WTC11 (cell line): ENCODE data around the gene STK10. TPM values are rescaled to one million over a fixed set of nuclear protein-coding genes. Genes with fewer than 3 reads are reported as not detected.

Source experiments
- ATAC-seq: fragments of 200-7000 bp; cut with Tn5 transposase; 2 replicates; pipeline ENCODE4 v1.10.0; 2021; ENCODE audit warnings: mild to moderate bottlenecking, moderate library complexity
- CTCF ChIA-PET: fragments of 300-600 bp; sonication (Branson Sonifier 250); formaldehyde crosslinking; loops from one replicate; lab custom pipeline; 2021; ENCODE audit warnings: antibody characterized with exemption; lab: Charles Lee
- POLR2A ChIA-PET: fragments of 350-600 bp; sonication (Branson Sonifier 250); formaldehyde crosslinking; loops from one replicate; lab custom pipeline; 2021; ENCODE audit warnings: antibody characterized with exemption; lab: Charles Lee
- DNase-seq: peaks from one replicate; pipeline ENCODE4 v3.0.0; 2021; ENCODE audit warnings: low spot score
- H3K27ac Mint-ChIP-seq: 2 replicates; pipeline ENCODE4 v1.8.0; 2021; ENCODE audit warnings: mixed read lengths
- H3K27me3 Mint-ChIP-seq: 2 replicates; pipeline ENCODE4 v1.8.0; 2021; ENCODE audit warnings: low read depth, mild to moderate bottlenecking, moderate library complexity, mixed read lengths
- H3K36me3 Mint-ChIP-seq: 2 replicates; pipeline ENCODE4 v1.8.0; 2021; ENCODE audit warnings: mixed read lengths
- H3K4me1 Mint-ChIP-seq: 2 replicates; pipeline ENCODE4 v1.8.0; 2022; ENCODE audit warnings: mixed read lengths
- H3K4me3 Mint-ChIP-seq: 2 replicates; pipeline ENCODE4 v1.8.0; 2021; ENCODE audit warnings: mild to moderate bottlenecking, moderate library complexity, mixed read lengths
- H3K9me3 Mint-ChIP-seq: 2 replicates; pipeline ENCODE4 v1.8.0; 2021; ENCODE audit warnings: mixed read lengths
- CDX4 ChIP-seq: fragments of 250-450 bp; sonication (Bioruptor Pico); IDR thresholded peaks from 2 replicates; pipeline ENCODE4 v1.9.0; 2021; ENCODE audit warnings: moderate library complexity, mild to moderate bottlenecking, inconsistent platforms, borderline replicate concordance
- ERG ChIP-seq: fragments of 250-450 bp; sonication (Bioruptor Pico); IDR thresholded peaks from 2 replicates; pipeline ENCODE4 v1.8.0; 2021; ENCODE audit warnings: mild to moderate bottlenecking
- ESRRA ChIP-seq: sonication (generic); formaldehyde crosslinking; IDR thresholded peaks from 2 replicates; pipeline ENCODE4 v1.8.1; 2022; ENCODE audit warnings: mild to moderate bottlenecking, missing genetic modification reagents, borderline replicate concordance
- ETV6 ChIP-seq: sonication (generic); formaldehyde crosslinking; IDR thresholded peaks from 2 replicates; pipeline ENCODE4 v1.8.1; 2022; ENCODE audit warnings: mild to moderate bottlenecking, missing genetic modification reagents
- FOXP1 ChIP-seq: sonication (generic); formaldehyde crosslinking; IDR thresholded peaks from 2 replicates; pipeline ENCODE4 v1.8.0; 2022; ENCODE audit warnings: missing genetic modification reagents, mild to moderate bottlenecking, moderate library complexity, borderline replicate concordance
- NFATC4 ChIP-seq: fragments of 250-450 bp; sonication (Bioruptor Pico); IDR thresholded peaks from 2 replicates; pipeline ENCODE4 v1.9.0; 2021; ENCODE audit warnings: mild to moderate bottlenecking
- OVOL2 ChIP-seq: fragments of 250-450 bp; sonication (Bioruptor Pico); IDR thresholded peaks from 2 replicates; pipeline ENCODE4 v1.9.0; 2021; ENCODE audit warnings: mild to moderate bottlenecking, borderline replicate concordance
- SMAD3 ChIP-seq: sonication (generic); formaldehyde crosslinking; IDR thresholded peaks from 2 replicates; pipeline ENCODE4 v1.8.0; 2022; ENCODE audit warnings: missing genetic modification reagents, mild to moderate bottlenecking, borderline replicate concordance
- TEAD4 ChIP-seq: sonication (generic); formaldehyde crosslinking; IDR thresholded peaks from 2 replicates; pipeline ENCODE4 v1.8.0; 2022; ENCODE audit warnings: mild to moderate bottlenecking, missing genetic modification reagents
- TP53 ChIP-seq: sonication (generic); formaldehyde crosslinking; IDR thresholded peaks from 2 replicates; pipeline ENCODE4 v1.8.1; 2023; ENCODE audit warnings: mild to moderate bottlenecking, missing genetic modification reagents
- USF2 ChIP-seq: sonication (generic); formaldehyde crosslinking; IDR thresholded peaks from 2 replicates; pipeline ENCODE4 v1.8.1; 2023; ENCODE audit warnings: mild to moderate bottlenecking, missing genetic modification reagents, moderate library complexity
- ZNF281 ChIP-seq: sonication (generic); formaldehyde crosslinking; IDR thresholded peaks from 2 replicates; pipeline ENCODE4 v1.8.0; 2023; ENCODE audit warnings: mild to moderate bottlenecking, missing genetic modification reagents
- ZNF671 ChIP-seq: fragments of 250-450 bp; sonication (Bioruptor Pico); IDR thresholded peaks from 2 replicates; pipeline ENCODE4 v1.8.0; 2021; ENCODE audit warnings: mild to moderate bottlenecking
- ZSCAN18 ChIP-seq: fragments of 250-450 bp; sonication (Bioruptor Pico); IDR thresholded peaks from 2 replicates; pipeline ENCODE4 v2.1.2; 2022; ENCODE audit warnings: mild to moderate bottlenecking, moderate library complexity
- total RNA-seq: library from RNA; stranded (reverse); gene quantifications from 3 replicates; pipeline ENCODE4 v1.2.3, GENCODE V29; 2021
- TF ChIP-seq, protein P1 (sequence below): sonication (generic); formaldehyde crosslinking; IDR thresholded peaks from 2 replicates; pipeline ENCODE4 v1.8.0; 2023; ENCODE audit warnings: missing genetic modification reagents, mild to moderate bottlenecking, borderline replicate concordance
- TF ChIP-seq, protein P2 (sequence below): sonication (generic); formaldehyde crosslinking; conservative IDR thresholded peaks from 2 replicates; pipeline ENCODE4 v1.8.1; 2022; ENCODE audit warnings: mild to moderate bottlenecking, missing genetic modification reagents
- TF ChIP-seq, protein P3 (sequence below): sonication (generic); formaldehyde crosslinking; IDR thresholded peaks from 2 replicates; pipeline ENCODE4 v1.8.1; 2023; ENCODE audit warnings: mild to moderate bottlenecking, missing genetic modification reagents, borderline replicate concordance

The STK10 gene
- total RNA-seq, 1 experiment from 2014 or later = 20.5 TPM

DNA sequence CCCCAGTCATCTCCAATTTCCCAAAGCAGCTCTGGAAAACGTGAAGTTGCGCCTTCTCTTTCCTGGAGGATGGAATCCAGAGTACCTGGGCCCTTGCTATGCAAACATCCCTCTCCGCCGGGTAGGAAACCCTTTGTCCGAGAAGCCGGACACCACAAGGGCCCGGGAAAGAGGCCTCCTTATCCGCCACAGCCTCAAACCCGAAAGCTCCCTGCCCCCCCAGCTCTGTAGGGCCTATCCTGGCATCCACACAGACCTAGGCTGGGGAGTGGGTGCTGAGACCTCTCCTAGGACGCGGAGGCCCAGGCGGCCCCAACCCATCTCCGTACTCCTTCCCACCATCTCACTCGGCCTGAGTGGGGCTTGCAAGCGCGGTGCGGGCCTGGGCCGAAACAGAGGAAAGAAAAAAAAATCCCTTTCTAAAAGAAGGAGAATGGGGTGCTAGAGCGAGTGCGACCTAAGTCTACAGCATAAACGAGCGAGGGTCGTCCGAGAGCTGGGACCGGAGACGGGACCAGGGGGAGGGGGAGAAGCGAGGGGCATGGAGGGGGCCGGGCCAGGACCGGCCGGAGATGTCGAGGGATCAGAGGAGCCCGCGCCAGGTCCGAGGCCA is 182.2 kb downstream of the STK10 start:
- peaks cover 11% of the 10 kb centered on the region for H3K27me3 Mint-ChIP-seq
- no peaks in the 10 kb centered on the region for H3K9me3 Mint-ChIP-seq
- H3K4me1 Mint-ChIP-seq = peaks cover 75% of the 10 kb centered on the region
- H3K27ac Mint-ChIP-seq = peak overlapping the region; percentile 71
- peak overlapping the region; percentile 93 for H3K4me3 Mint-ChIP-seq
- no peaks in the 10 kb centered on the region for H3K36me3 Mint-ChIP-seq
- peak; percentile 34 for DNase-seq
- ChIA-PET POLR2A (interaction anchor here (0.6 to 1.3 kb wide), 8 partner anchors 8 to 277 kb away, joined by 3 to 6 read pairs (median 4); no protein-coding TSS in a partner anchor), CTCF (interaction anchor here (0.9 to 5.9 kb wide), 9 partner anchors 35 to 587 kb away, joined by 3 to 65 read pairs (median 7); partner anchors contain the start of genes FGF18 and STK10)
- ATAC-seq = peak; percentile 6
- peak; percentile 54; the same call in 1 of the 2 replicates for TF ChIP-seq ESRRA
- no peak for TF ChIP-seq ZSCAN18 (CRISPR knock-in tag)
- 0 out of 2 replicates have a peak, but pooled peaks have one; percentile 60 for TF ChIP-seq SMAD3 (CRISPR knock-in tag)
- TF ChIP-seq USF2 (CRISPR knock-in tag) = no peak
- TF ChIP-seq OVOL2 (CRISPR knock-in tag) = no peak
- TF ChIP-seq TP53 = no peak
- TF ChIP-seq ZNF671 (CRISPR knock-in tag) = no peak
- TF ChIP-seq NFATC4 (CRISPR knock-in tag) = no peak

DNA sequence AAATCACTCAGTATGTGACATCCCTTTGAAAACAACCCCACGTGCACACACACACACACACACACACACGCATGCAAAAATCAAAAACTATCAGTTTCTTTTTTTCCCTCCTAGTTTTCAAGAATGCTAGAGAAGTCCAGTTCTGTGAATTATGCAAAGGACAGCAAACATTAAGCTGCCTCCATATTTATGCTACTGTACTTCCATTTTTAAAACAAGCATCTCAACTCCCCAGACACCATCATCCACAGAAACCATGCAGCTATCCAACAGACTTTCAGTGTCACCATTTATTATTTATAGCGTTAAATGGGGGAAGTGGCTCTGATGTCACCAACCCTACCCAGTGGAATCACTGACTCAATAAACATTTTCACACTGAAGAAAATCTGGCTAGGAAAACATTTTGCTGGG is 183.2 kb downstream of the STK10 start:
- Mint-ChIP-seq H3K9me3 (no peaks in the 10 kb centered on the region), H3K27me3 (peaks cover 5% of the 10 kb centered on the region), H3K4me3 (peak overlapping the region; percentile 93), H3K36me3 (no peaks in the 10 kb centered on the region), H3K27ac (peak overlapping the region; percentile 51), H3K4me1 (peaks cover 78% of the 10 kb centered on the region)
- ChIA-PET CTCF (interaction anchor here (1.8 to 5.9 kb wide), 2 partner anchors 93 to 147 kb away, joined by 7 to 65 read pairs; no protein-coding TSS in a partner anchor), POLR2A (interaction anchor here (0.6 kb wide), 1 partner anchor 18 kb away, joined by 4 read pairs; no protein-coding TSS in a partner anchor)
- no peak for ATAC-seq
- no peak for DNase-seq
- no peak for TF ChIP-seq ZNF281 (CRISPR knock-in tag)
- no peak for TF ChIP-seq ETV6 (CRISPR knock-in tag)
- no peak for TF ChIP-seq TEAD4 (CRISPR knock-in tag)
- TF ChIP-seq, protein P1, sequence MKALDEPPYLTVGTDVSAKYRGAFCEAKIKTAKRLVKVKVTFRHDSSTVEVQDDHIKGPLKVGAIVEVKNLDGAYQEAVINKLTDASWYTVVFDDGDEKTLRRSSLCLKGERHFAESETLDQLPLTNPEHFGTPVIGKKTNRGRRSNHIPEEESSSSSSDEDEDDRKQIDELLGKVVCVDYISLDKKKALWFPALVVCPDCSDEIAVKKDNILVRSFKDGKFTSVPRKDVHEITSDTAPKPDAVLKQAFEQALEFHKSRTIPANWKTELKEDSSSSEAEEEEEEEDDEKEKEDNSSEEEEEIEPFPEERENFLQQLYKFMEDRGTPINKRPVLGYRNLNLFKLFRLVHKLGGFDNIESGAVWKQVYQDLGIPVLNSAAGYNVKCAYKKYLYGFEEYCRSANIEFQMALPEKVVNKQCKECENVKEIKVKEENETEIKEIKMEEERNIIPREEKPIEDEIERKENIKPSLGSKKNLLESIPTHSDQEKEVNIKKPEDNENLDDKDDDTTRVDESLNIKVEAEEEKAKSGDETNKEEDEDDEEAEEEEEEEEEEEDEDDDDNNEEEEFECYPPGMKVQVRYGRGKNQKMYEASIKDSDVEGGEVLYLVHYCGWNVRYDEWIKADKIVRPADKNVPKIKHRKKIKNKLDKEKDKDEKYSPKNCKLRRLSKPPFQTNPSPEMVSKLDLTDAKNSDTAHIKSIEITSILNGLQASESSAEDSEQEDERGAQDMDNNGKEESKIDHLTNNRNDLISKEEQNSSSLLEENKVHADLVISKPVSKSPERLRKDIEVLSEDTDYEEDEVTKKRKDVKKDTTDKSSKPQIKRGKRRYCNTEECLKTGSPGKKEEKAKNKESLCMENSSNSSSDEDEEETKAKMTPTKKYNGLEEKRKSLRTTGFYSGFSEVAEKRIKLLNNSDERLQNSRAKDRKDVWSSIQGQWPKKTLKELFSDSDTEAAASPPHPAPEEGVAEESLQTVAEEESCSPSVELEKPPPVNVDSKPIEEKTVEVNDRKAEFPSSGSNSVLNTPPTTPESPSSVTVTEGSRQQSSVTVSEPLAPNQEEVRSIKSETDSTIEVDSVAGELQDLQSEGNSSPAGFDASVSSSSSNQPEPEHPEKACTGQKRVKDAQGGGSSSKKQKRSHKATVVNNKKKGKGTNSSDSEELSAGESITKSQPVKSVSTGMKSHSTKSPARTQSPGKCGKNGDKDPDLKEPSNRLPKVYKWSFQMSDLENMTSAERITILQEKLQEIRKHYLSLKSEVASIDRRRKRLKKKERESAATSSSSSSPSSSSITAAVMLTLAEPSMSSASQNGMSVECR = no peak
- no peak for TF ChIP-seq SMAD3 (CRISPR knock-in tag)
- TF ChIP-seq, protein P2, sequence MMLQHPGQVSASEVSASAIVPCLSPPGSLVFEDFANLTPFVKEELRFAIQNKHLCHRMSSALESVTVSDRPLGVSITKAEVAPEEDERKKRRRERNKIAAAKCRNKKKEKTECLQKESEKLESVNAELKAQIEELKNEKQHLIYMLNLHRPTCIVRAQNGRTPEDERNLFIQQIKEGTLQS (CRISPR knock-in tag) = no peak
- no peak for TF ChIP-seq ERG (CRISPR knock-in tag)
- TF ChIP-seq, protein P3, sequence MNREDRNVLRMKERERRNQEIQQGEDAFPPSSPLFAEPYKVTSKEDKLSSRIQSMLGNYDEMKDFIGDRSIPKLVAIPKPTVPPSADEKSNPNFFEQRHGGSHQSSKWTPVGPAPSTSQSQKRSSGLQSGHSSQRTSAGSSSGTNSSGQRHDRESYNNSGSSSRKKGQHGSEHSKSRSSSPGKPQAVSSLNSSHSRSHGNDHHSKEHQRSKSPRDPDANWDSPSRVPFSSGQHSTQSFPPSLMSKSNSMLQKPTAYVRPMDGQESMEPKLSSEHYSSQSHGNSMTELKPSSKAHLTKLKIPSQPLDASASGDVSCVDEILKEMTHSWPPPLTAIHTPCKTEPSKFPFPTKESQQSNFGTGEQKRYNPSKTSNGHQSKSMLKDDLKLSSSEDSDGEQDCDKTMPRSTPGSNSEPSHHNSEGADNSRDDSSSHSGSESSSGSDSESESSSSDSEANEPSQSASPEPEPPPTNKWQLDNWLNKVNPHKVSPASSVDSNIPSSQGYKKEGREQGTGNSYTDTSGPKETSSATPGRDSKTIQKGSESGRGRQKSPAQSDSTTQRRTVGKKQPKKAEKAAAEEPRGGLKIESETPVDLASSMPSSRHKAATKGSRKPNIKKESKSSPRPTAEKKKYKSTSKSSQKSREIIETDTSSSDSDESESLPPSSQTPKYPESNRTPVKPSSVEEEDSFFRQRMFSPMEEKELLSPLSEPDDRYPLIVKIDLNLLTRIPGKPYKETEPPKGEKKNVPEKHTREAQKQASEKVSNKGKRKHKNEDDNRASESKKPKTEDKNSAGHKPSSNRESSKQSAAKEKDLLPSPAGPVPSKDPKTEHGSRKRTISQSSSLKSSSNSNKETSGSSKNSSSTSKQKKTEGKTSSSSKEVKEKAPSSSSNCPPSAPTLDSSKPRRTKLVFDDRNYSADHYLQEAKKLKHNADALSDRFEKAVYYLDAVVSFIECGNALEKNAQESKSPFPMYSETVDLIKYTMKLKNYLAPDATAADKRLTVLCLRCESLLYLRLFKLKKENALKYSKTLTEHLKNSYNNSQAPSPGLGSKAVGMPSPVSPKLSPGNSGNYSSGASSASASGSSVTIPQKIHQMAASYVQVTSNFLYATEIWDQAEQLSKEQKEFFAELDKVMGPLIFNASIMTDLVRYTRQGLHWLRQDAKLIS = no peak
- TF ChIP-seq CDX4 = no peak
- TF ChIP-seq FOXP1 (CRISPR knock-in tag) = no peak
